Adrenal gland (tissue), 12 donors: ENCODE results near the gene TULP3. TPM values are rescaled to one million over a fixed set of nuclear protein-coding genes. Genes with fewer than 3 reads are reported as not detected.

Experiments
- DNase-seq, 7 donors: peaks; one replicate each; pipeline ENCODE4 v3.0.0-alpha.2; 2019 to 2020
- H3K27ac ChIP-seq, 5 donors: fragments of 200-600 bp; sonication (generic) in 4 of 5; 1 replicate in 3 of 5; 2 replicates in 2 of 5; pipeline versions ENCODE4 v1.5.1 to v1.8.0; 2016 to 2020; ENCODE audit warnings: mild to moderate bottlenecking in 1 of 5
- H3K27me3 ChIP-seq: fragments of 200-600 bp; 2 replicates; pipeline ENCODE4 v1.8.0; 2021
- H3K36me3 ChIP-seq, 2 donors: fragments of 200-600 bp; replicated peaks in 1 of 2; 1 replicate in 1 of 2; 2 replicates in 1 of 2; pipeline versions ENCODE4 v1.5.1 to v1.8.0; 2018 to 2022
- H3K4me1 ChIP-seq, 2 donors: fragments of 200-600 bp; replicated peaks in 1 of 2; 1 replicate in 1 of 2; 2 replicates in 1 of 2; pipeline versions ENCODE4 v1.5.1 to v1.8.0; 2018 to 2021
- H3K4me3 ChIP-seq, 4 donors: fragments of 200-600 bp; sonication (generic) in 3 of 4; one replicate each; pipeline ENCODE4 v1.5.1; 2016 to 2018
- H3K9me3 ChIP-seq, 3 donors: fragments of 200-600 bp; sonication (generic) in 1 of 3; replicated peaks in 1 of 3; 1 replicate in 2 of 3; 2 replicates in 1 of 3; pipeline versions ENCODE4 v1.5.1 to v1.8.0; 2016 to 2021
- CTCF ChIP-seq, 6 experiments: fragments of 450-650 bp in 4 of 6; fragments of 200-600 bp in 2 of 6; sonication (generic) in 1 of 6; IDR thresholded peaks; 1 replicate in 5 of 6; 2 replicates in 1 of 6; pipeline versions ENCODE4 v1.5.1 to v1.8.0; 2016 to 2021; ENCODE audit warnings: antibody characterized with exemption in 6 of 6, mild to moderate bottlenecking in 2 of 6, moderate library complexity in 1 of 6
- POLR2A ChIP-seq, 2 donors: fragments of 450-650 bp; IDR thresholded peaks; one replicate each; pipeline ENCODE4 v1.6.1; 2017; ENCODE audit warnings: antibody characterized with exemption in 2 of 2, mild to moderate bottlenecking in 2 of 2, moderate library complexity in 1 of 2
- WGBS, 4 donors: extraction: QIAGEN DNeasy Blood & Tissue Kit in 2 of 4; methylation state at CpG; one replicate each; pipeline versions ENCODE4 v1.1.5 to v1.1.7; 2013 to 2017; 5-methylcytosine and 5-hydroxymethylcytosine counted together
- intact Hi-C, 2 donors: fragments of 100-400 bp; cut with DNase I; formaldehyde crosslinking; loops; one replicate each; pipeline versions ENCODE4 v1.14.1 to v1.15.0; 2022 to 2023
- polyA plus RNA-seq, 3 donors: library from polyadenylated mRNA; stranded (reverse); fragments of 200-250 nt in 2 of 3; fragments of 350-450 nt in 1 of 3; fragmentation: Illumina TruSeq in 1 of 3; extraction: RNeasy Lipid Tissue Mini Kit (QIAGEN cat#74804) in 1 of 3; gene quantifications; one replicate each; pipeline ENCODE4 v1.2.3, GENCODE V29; 2013 to 2014
- total RNA-seq, 9 donors: library from RNA; depleted of rRNA in 4 of 9; stranded (reverse); fragments of >200 nt in 4 of 9; fragments of 120-200 nt in 1 of 9; fragmentation: NEBNext Ultra II Directional in 1 of 9; extraction: Animal tissue kit (Norgen Biotek cat#: 25700) in 1 of 9; gene quantifications; one replicate each; pipeline versions ENCODE4 v1.1.0 to v1.2.4, GENCODE V29; 2013 to 2023
- donor health status: healthy with polysubstance abuse.
- donor health status: Bipolar disorder and iron deficiency.
- donor health status: DM: yes; HTN: yes; CAD: no.
- donor health status: DM: no; HTN: no; CAD: no.
- donor health status: DM: no; HTN: no; CAD: no.
- donor health status: DM: yes; HTN: yes; CAD: no.

The TULP3 gene
- total and polyA plus RNA-seq, 12 donors: 16.9 to 40.5 (median 25.0) TPM

GRCh38 chr12:2944401-2945047 lies 53.8 kb downstream of the TULP3 start:
- no peaks in the 10 kb centered on the region for H3K9me3 ChIP-seq
- H3K27ac ChIP-seq: no peak overlapping the region
- peaks cover 0 to 8% of the 10 kb centered on the region in 2 donors for H3K4me1 ChIP-seq
- peaks cover 0 to 16% of the 10 kb centered on the region in 2 donors for H3K36me3 ChIP-seq
- no peak overlapping the region for H3K4me3 ChIP-seq
- intact Hi-C loops: loop anchor here (10.0 kb wide), 2 partner anchors 60 to 90 kb away; partner anchors contain the start of gene TEX52 (in 1 of the 2)
- WGBS, 4 donors: 22 to 26% (median 25%) methylated on average over 24 of the region's 24 CpGs
- DNase-seq: peak in 6 of 7 donors; percentile 35 to 81 (median 58)
- H3K27me3 ChIP-seq: no peaks in the 10 kb centered on the region
- no peak for TF ChIP-seq POLR2A (IDR thresholded peaks at IDR 0.05)
- TF ChIP-seq CTCF (IDR thresholded peaks at IDR 0.05): peak; percentile 54 to 82 (median 75)

- H3K4me3 ChIP-seq: no peak overlapping the region
- no peaks in the 10 kb centered on the region for H3K36me3 ChIP-seq
- no peaks in the 10 kb centered on the region for H3K27me3 ChIP-seq
- WGBS, 4 donors: 73 to 89% (median 83%) methylated on average over 4 of the region's 4 CpGs
- H3K4me1 ChIP-seq: peaks cover 0 to 4% of the 10 kb centered on the region in 2 donors
- TF ChIP-seq POLR2A (IDR thresholded peaks at IDR 0.05) (no peak), CTCF (IDR thresholded peaks at IDR 0.05) (no peak)
- intact Hi-C loops: loop anchor here (10.0 kb wide), 2 partner anchors 65 to 95 kb away; partner anchors contain the start of gene TEX52 (in 1 of the 2)
- DNase-seq: no peak
- no peak overlapping the region for H3K27ac ChIP-seq
- no peaks in the 10 kb centered on the region for H3K9me3 ChIP-seq
Observed at GRCh38 chr12:2949411-2949810, 58.7 kb downstream of the TULP3 start.

GRCh38 chr12:2955888-2956287 lies 65.2 kb downstream of the TULP3 start:
- peaks cover 7 to 12% of the 10 kb centered on the region in 2 donors for H3K4me1 ChIP-seq
- H3K27ac ChIP-seq: no peak overlapping the region
- no peaks in the 10 kb centered on the region for H3K9me3 ChIP-seq
- intact Hi-C loops: no loop called here
- DNase-seq: no peak
- H3K27me3 ChIP-seq: peaks cover 9% of the 10 kb centered on the region
- TF ChIP-seq POLR2A (IDR thresholded peaks at IDR 0.05) (no peak), CTCF (IDR thresholded peaks at IDR 0.05) (no peak)
- H3K36me3 ChIP-seq: no peaks in the 10 kb centered on the region
- WGBS, 4 donors: 85 to 100% (median 87%) methylated on average over 1 of the region's 1 CpG
- no peak overlapping the region for H3K4me3 ChIP-seq

GRCh38 chr12:2957816-2958431 lies 67.2 kb downstream of the TULP3 start:
- TF ChIP-seq CTCF (IDR thresholded peaks at IDR 0.05) (peak in 2 of 6 experiments; percentile 10 to 13), POLR2A (IDR thresholded peaks at IDR 0.05) (no peak)
- DNase-seq: no peak
- H3K9me3 ChIP-seq: no peaks in the 10 kb centered on the region
- peak overlapping the region in 2 of 5 donors; percentile 52 to 94 for H3K27ac ChIP-seq
- H3K27me3 ChIP-seq: peaks cover 17% of the 10 kb centered on the region
- H3K4me1 ChIP-seq: peaks cover 7 to 12% of the 10 kb centered on the region in 2 donors
- peak overlapping the region in 1 of 4 donors; percentile 66 for H3K4me3 ChIP-seq
- WGBS, 4 donors: 60 to 68% (median 62%) methylated on average over 10 to 11 of the region's 11 CpGs
- H3K36me3 ChIP-seq: no peaks in the 10 kb centered on the region
- intact Hi-C loops: no loop called here
